ENCODE measurements around the gene SRRM5. TPM values are rescaled to one million over a fixed set of nuclear protein-coding genes. Genes with fewer than 3 reads are reported as not detected.

The SRRM5 gene
- total and polyA plus RNA-seq, 4 donors: 0.07 to 0.09 (median 0.09) TPM

GRCh38 chr19:43575955-43576878 lies 35.7 kb upstream of the SRRM5 start:
- Histone ChIP-seq H3K9ac (ENCODE audit: low read depth in 1 of 2, low read length in 2 of 2) (no peak overlapping the region), H3K4me3 (ENCODE audit: low read depth in 1 of 3, low read length in 3 of 3) (peak overlapping the region; percentile 5 to 38 (median 14)), H3K27ac (ENCODE audit: low read depth in 1 of 2, low read length in 2 of 2) (peak overlapping the region in 1 of 2 donors; percentile 43), H3K27me3 (ENCODE audit: control insufficient read depth in 4 of 4, insufficient read depth in 4 of 4, low read length in 3 of 4) (no peaks in the 10 kb centered on the region), H3K9me3 (ENCODE audit: control insufficient read depth in 4 of 4, low read length in 3 of 4) (no peaks in the 10 kb centered on the region), H3K4me1 (ENCODE audit: control insufficient read depth in 4 of 4, insufficient read depth in 4 of 4, low read length in 3 of 4) (peaks cover 2 to 19% (median 13%) of the 10 kb centered on the region in 4 donors), H3K36me3 (ENCODE audit: control insufficient read depth in 4 of 4, insufficient read depth in 3 of 4, low read depth in 1 of 4, low read length in 3 of 4) (no peaks in the 10 kb centered on the region)
- 78% methylated on average over 37 of the region's 37 CpGs for WGBS
- TF ChIP-seq MAX (IDR thresholded peaks at IDR 0.05): no peak
- TF ChIP-seq SP1 (IDR thresholded peaks at IDR 0.05): no peak
- no peak for TF ChIP-seq HNF4A (conservative IDR thresholded peaks at IDR 0.05)
- TF ChIP-seq FOXA1 (IDR thresholded peaks at IDR 0.05): no peak
- no peak for TF ChIP-seq REST (IDR thresholded peaks at IDR 0.05)
- DNase-seq (ENCODE audit: low spot score): no peak

GRCh38 chr19:43578787-43579186 lies 33.1 kb upstream of the SRRM5 start:
- Histone ChIP-seq H3K27me3 (ENCODE audit: control insufficient read depth in 4 of 4, insufficient read depth in 4 of 4, low read length in 3 of 4) (no peaks in the 10 kb centered on the region), H3K27ac (ENCODE audit: low read depth in 1 of 2, low read length in 2 of 2) (no peak overlapping the region), H3K36me3 (ENCODE audit: control insufficient read depth in 4 of 4, insufficient read depth in 3 of 4, low read depth in 1 of 4, low read length in 3 of 4) (no peaks in the 10 kb centered on the region), H3K4me1 (ENCODE audit: control insufficient read depth in 4 of 4, insufficient read depth in 4 of 4, low read length in 3 of 4) (peaks cover 2 to 22% (median 13%) of the 10 kb centered on the region in 4 donors), H3K9ac (ENCODE audit: low read depth in 1 of 2, low read length in 2 of 2) (no peak overlapping the region), H3K9me3 (ENCODE audit: control insufficient read depth in 4 of 4, low read length in 3 of 4) (no peaks in the 10 kb centered on the region), H3K4me3 (ENCODE audit: low read depth in 1 of 3, low read length in 3 of 3) (no peak overlapping the region)
- no peak for DNase-seq (ENCODE audit: low spot score)
- TF ChIP-seq NR2F2 (IDR thresholded peaks at IDR 0.05) (no peak), HNF4A (conservative IDR thresholded peaks at IDR 0.05) (no peak), EGR1 (IDR thresholded peaks at IDR 0.05; ENCODE audit: low read depth in 2 of 2) (no peak), ATF3 (IDR thresholded peaks at IDR 0.05) (no peak), GABPA (IDR thresholded peaks at IDR 0.05 in 1 of 2, conservative IDR thresholded peaks at IDR 0.05 in 1 of 2) (no peak)
- WGBS: 89% methylated on average over 3 of the region's 3 CpGs

- peaks cover 3 to 19% (median 10%) of the 10 kb centered on the region in 4 donors for H3K4me1 ChIP-seq (ENCODE audit: control insufficient read depth in 4 of 4, insufficient read depth in 4 of 4, low read length in 3 of 4)
- TF ChIP-seq GABPA (IDR thresholded peaks at IDR 0.05 in 1 of 2, conservative IDR thresholded peaks at IDR 0.05 in 1 of 2) (no peak), CTCF (IDR thresholded peaks at IDR 0.05; ENCODE audit: low read depth, low read length, missing input control) (no peak)
- no peak overlapping the region for H3K4me3 ChIP-seq (ENCODE audit: low read depth in 1 of 3, low read length in 3 of 3)
- DNase-seq (ENCODE audit: low spot score): no peak
- H3K9ac ChIP-seq (ENCODE audit: low read depth in 1 of 2, low read length in 2 of 2): no peak overlapping the region
- H3K36me3 ChIP-seq (ENCODE audit: control insufficient read depth in 4 of 4, insufficient read depth in 3 of 4, low read depth in 1 of 4, low read length in 3 of 4): no peaks in the 10 kb centered on the region
- no peak overlapping the region for H3K27ac ChIP-seq (ENCODE audit: low read depth in 1 of 2, low read length in 2 of 2)
- H3K9me3 ChIP-seq (ENCODE audit: control insufficient read depth in 4 of 4, low read length in 3 of 4): no peaks in the 10 kb centered on the region
- no peaks in the 10 kb centered on the region for H3K27me3 ChIP-seq (ENCODE audit: control insufficient read depth in 4 of 4, insufficient read depth in 4 of 4, low read length in 3 of 4)
- WGBS: 76% methylated on average over 7 of the region's 7 CpGs
Measured at GRCh38 chr19:43581467-43581866, 30.4 kb upstream of the SRRM5 start.

Measured in liver (tissue), 9 donors.